ENCODE results near the gene FALEC. TPM values are rescaled to one million over a fixed set of nuclear protein-coding genes. Genes with fewer than 3 reads are reported as not detected.

Gene FALEC
- total and polyA plus RNA-seq, 2 of the 8 experiments (the other 6 are each of a cell fraction or from before 2014, with no cell fraction given), result not detected

GRCh38 chr1:150486966-150487762, 28.4 kb upstream of the FALEC start, which contains the start of gene TARS2 (continued):
- TF ChIP-seq SAP30 (IDR thresholded peaks at IDR 0.05; ENCODE audit: insufficient read depth, insufficient replicate concordance, low read length) (no peak), PHF8 (conservative IDR thresholded peaks at IDR 0.05; ENCODE audit: low read depth, low read length) (peak; percentile 83), TEAD4 (IDR thresholded peaks at IDR 0.05; ENCODE audit: low read depth, low read length) (0 out of 2 replicates have a peak, but pooled peaks have one; percentile 50), FOSL1 (IDR thresholded peaks at IDR 0.05; ENCODE audit: insufficient read depth, low read depth, low read length) (no peak), EGR1 (IDR thresholded peaks at IDR 0.05; ENCODE audit: borderline replicate concordance, low read depth, low read length) (no peak), KDM4A (IDR thresholded peaks at IDR 0.05; ENCODE audit: low read depth, low read length, severe bottlenecking) (peak; percentile 27), CHD7 (IDR thresholded peaks at IDR 0.05; ENCODE audit: insufficient replicate concordance, low read length) (no peak)
